Measurements from ENCODE around the gene SFXN5. TPM values are rescaled to one million over a fixed set of nuclear protein-coding genes. Genes with fewer than 3 reads are reported as not detected.

SFXN5 gene
- total RNA-seq, 1 experiment from 2014 or later, result 25.9 TPM

DNA sequence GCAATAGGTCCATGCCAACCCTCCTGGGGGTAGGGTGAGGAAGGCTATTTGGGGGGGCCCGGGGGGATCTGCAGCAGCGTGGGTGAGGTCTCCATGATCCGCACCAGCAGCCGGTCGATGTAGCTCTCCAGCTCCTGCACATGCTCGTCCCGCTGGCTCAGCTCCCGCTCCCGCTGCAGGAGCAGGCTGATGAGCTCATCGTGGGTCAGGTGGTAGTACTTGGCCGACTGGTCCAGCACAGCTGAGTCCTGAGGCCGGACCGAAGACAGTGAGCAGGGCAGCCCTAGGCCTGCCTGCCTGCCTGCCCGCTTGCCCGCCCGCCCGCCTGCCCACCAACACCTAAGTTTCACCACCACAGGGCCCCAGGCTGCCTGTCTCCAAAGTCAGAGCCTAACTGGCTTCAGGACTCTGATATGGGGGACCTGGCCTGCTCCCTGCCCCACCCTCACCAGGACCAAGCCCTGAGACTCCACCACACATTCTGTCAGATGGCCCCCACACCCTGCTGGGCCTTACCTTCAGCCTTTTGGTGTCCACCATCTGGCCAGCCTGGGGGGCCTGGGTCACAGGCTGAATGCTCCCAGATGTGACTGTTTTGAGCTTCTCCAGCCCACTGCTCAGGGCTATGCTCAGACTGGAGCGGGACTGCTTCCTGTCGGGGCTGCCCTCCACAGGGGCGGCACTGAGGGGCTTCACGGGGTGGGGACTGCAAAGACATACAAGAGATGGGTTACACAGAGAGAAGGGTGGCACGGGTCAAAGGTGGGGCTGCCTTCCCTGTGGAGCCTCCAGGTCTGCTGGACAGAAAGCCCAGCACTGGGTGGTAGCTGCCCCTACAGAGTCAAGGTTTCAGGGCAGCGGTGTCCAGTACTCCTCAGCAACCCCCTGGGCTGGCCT, 4.2 kb upstream of the SFXN5 start:
- ChIA-PET POLR2A (no interaction called here), CTCF (interaction anchor here (1.0 to 1.9 kb wide), 4 partner anchors 10 to 182 kb away, joined by 3 to 8 read pairs (median 3); no protein-coding TSS in a partner anchor)
- no peak for DNase-seq (ENCODE audit: low spot score)
- H3K36me3 Mint-ChIP-seq, result no peaks in the 10 kb centered on the region
- no peak overlapping the region for H3K27ac Mint-ChIP-seq
- TF ChIP-seq, protein P1, sequence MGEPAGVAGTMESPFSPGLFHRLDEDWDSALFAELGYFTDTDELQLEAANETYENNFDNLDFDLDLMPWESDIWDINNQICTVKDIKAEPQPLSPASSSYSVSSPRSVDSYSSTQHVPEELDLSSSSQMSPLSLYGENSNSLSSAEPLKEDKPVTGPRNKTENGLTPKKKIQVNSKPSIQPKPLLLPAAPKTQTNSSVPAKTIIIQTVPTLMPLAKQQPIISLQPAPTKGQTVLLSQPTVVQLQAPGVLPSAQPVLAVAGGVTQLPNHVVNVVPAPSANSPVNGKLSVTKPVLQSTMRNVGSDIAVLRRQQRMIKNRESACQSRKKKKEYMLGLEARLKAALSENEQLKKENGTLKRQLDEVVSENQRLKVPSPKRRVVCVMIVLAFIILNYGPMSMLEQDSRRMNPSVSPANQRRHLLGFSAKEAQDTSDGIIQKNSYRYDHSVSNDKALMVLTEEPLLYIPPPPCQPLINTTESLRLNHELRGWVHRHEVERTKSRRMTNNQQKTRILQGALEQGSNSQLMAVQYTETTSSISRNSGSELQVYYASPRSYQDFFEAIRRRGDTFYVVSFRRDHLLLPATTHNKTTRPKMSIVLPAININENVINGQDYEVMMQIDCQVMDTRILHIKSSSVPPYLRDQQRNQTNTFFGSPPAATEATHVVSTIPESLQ (CRISPR knock-in tag; IDR thresholded peaks at IDR 0.05), result no peak
- TF ChIP-seq, protein P2, sequence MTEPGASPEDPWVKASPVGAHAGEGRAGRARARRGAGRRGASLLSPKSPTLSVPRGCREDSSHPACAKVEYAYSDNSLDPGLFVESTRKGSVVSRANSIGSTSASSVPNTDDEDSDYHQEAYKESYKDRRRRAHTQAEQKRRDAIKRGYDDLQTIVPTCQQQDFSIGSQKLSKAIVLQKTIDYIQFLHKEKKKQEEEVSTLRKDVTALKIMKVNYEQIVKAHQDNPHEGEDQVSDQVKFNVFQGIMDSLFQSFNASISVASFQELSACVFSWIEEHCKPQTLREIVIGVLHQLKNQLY (CRISPR knock-in tag; IDR thresholded peaks at IDR 0.05), result no peak
- TF ChIP-seq, protein P3, sequence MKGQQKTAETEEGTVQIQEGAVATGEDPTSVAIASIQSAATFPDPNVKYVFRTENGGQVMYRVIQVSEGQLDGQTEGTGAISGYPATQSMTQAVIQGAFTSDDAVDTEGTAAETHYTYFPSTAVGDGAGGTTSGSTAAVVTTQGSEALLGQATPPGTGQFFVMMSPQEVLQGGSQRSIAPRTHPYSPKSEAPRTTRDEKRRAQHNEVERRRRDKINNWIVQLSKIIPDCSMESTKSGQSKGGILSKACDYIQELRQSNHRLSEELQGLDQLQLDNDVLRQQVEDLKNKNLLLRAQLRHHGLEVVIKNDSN (CRISPR knock-in tag; IDR thresholded peaks at IDR 0.05), result no peak
- TF ChIP-seq, protein P4, sequence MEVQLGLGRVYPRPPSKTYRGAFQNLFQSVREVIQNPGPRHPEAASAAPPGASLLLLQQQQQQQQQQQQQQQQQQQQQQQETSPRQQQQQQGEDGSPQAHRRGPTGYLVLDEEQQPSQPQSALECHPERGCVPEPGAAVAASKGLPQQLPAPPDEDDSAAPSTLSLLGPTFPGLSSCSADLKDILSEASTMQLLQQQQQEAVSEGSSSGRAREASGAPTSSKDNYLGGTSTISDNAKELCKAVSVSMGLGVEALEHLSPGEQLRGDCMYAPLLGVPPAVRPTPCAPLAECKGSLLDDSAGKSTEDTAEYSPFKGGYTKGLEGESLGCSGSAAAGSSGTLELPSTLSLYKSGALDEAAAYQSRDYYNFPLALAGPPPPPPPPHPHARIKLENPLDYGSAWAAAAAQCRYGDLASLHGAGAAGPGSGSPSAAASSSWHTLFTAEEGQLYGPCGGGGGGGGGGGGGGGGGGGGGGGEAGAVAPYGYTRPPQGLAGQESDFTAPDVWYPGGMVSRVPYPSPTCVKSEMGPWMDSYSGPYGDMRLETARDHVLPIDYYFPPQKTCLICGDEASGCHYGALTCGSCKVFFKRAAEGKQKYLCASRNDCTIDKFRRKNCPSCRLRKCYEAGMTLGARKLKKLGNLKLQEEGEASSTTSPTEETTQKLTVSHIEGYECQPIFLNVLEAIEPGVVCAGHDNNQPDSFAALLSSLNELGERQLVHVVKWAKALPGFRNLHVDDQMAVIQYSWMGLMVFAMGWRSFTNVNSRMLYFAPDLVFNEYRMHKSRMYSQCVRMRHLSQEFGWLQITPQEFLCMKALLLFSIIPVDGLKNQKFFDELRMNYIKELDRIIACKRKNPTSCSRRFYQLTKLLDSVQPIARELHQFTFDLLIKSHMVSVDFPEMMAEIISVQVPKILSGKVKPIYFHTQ (CRISPR knock-in tag; IDR thresholded peaks at IDR 0.05), result no peak
- TF ChIP-seq ZNF219 (CRISPR knock-in tag; IDR thresholded peaks at IDR 0.05; ENCODE audit: borderline replicate concordance) (no peak), ZNF416 (CRISPR knock-in tag; IDR thresholded peaks at IDR 0.05) (no peak), CREB1 (CRISPR knock-in tag; IDR thresholded peaks at IDR 0.05) (no peak), ESRRA (CRISPR knock-in tag; IDR thresholded peaks at IDR 0.05; ENCODE audit: borderline replicate concordance) (no peak), CBFB (CRISPR knock-in tag; IDR thresholded peaks at IDR 0.05; ENCODE audit: low read depth) (no peak)
- TF ChIP-seq, protein P5, sequence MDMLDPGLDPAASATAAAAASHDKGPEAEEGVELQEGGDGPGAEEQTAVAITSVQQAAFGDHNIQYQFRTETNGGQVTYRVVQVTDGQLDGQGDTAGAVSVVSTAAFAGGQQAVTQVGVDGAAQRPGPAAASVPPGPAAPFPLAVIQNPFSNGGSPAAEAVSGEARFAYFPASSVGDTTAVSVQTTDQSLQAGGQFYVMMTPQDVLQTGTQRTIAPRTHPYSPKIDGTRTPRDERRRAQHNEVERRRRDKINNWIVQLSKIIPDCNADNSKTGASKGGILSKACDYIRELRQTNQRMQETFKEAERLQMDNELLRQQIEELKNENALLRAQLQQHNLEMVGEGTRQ (CRISPR knock-in tag; IDR thresholded peaks at IDR 0.05), result no peak
- TF ChIP-seq, protein P6, sequence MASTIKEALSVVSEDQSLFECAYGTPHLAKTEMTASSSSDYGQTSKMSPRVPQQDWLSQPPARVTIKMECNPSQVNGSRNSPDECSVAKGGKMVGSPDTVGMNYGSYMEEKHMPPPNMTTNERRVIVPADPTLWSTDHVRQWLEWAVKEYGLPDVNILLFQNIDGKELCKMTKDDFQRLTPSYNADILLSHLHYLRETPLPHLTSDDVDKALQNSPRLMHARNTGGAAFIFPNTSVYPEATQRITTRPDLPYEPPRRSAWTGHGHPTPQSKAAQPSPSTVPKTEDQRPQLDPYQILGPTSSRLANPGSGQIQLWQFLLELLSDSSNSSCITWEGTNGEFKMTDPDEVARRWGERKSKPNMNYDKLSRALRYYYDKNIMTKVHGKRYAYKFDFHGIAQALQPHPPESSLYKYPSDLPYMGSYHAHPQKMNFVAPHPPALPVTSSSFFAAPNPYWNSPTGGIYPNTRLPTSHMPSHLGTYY (CRISPR knock-in tag; IDR thresholded peaks at IDR 0.05), result no peak
- H3K27me3 Mint-ChIP-seq (ENCODE audit: low read depth), result no peaks in the 10 kb centered on the region; the same call in 1 of the 2 replicates
- H3K4me1 Mint-ChIP-seq, result peaks cover 4% of the 10 kb centered on the region
- no peaks in the 10 kb centered on the region for H3K9me3 Mint-ChIP-seq
- ATAC-seq, result no peak
- no peak overlapping the region for H3K4me3 Mint-ChIP-seq

DNA sequence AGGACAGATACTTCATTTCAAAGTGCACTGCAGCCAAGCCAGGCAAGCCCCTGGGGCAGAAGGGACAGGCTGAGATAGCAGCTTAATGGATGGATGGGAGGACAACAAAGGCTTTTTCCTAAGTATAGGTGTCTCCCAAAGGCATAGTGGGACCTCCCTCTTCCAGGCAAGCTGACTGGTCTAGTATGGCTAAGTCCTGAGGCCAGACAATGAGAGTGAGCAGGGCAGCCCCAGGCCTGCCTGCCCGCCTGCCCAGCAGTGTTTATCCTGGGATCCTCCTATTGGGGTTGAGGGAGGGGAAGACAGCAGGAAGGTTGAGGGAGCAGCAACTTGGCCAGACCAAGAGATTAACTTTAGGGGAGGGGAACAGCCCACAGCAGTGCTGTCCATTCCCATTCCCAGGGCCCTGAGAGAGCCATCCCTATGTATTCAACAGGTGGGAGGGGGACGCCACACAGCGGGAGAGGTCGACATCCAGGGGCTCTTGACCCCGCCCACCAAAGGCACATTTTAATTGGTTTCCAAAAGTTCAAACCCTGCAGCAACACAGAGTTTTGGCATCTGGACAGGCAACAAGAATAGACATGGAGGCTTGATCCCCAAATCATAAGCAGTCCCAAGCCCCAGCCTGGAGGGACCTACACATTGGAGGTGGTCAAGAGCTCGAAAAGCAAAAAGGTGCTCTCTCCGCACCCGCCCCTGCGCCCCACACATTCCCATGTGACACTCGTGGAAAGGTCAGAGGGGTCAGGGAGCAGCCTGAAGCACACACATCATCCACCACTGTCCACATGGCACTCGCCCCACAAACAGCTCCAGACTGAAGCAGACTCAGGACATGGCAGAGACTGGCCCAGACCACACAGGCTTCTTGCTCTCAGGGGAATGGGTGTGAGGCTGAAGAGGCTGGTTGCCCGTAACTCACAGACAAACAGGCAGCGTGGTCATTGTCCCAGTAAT, 2.9 kb upstream of the SFXN5 start:
- Mint-ChIP-seq H3K4me1 (peaks cover 11% of the 10 kb centered on the region), H3K9me3 (no peaks in the 10 kb centered on the region), H3K27me3 (ENCODE audit: low read depth) (no peaks in the 10 kb centered on the region; the same call in 1 of the 2 replicates), H3K27ac (no peak overlapping the region), H3K36me3 (no peaks in the 10 kb centered on the region), H3K4me3 (no peak overlapping the region)
- no peak for ATAC-seq
- ChIA-PET CTCF (interaction anchor here (1.0 to 1.9 kb wide), 4 partner anchors 11 to 181 kb away, joined by 3 to 8 read pairs (median 3); no protein-coding TSS in a partner anchor), POLR2A (no interaction called here)
- DNase-seq (ENCODE audit: low spot score), result no peak
- TF ChIP-seq NFATC4 (CRISPR knock-in tag; IDR thresholded peaks at IDR 0.05), result no peak
